GM21528 (cell line): ENCODE results near the gene RBAK.
"Not testable (repeated sequence)": the region's sequence is repeated elsewhere in the genome, so short reads cannot be mapped to it uniquely, and the experiment has no call there.

ENCODE experiments used
- ATAC-seq: cut with Tn5 transposase; IDR thresholded peaks from one replicate; pipeline ENCODE4 v1.9.1; 2021; ENCODE audit warnings: mild to moderate bottlenecking, moderate library complexity; ENCODE audit not compliant: unreplicated experiment, low FRiP score

RBAK gene

GRCh38 chr7:5047127-5047526 lies 1.5 kb downstream of the RBAK start:
- ATAC-seq = not testable (repeated sequence)

GRCh38 chr7:5050676-5051075 lies 5.0 kb downstream of the RBAK start:
- ATAC-seq = no peak

- ATAC-seq = not testable (repeated sequence)
Observed at GRCh38 chr7:5051731-5052130, 6.1 kb downstream of the RBAK start.

GRCh38 chr7:5053175-5053574 lies 7.5 kb downstream of the RBAK start:
- no peak for ATAC-seq

- no peak for ATAC-seq
Observed at GRCh38 chr7:5063698-5064097, 18.0 kb downstream of the RBAK start.

- no peak for ATAC-seq
Observed at GRCh38 chr7:5064391-5065106, 18.9 kb downstream of the RBAK start.

- ATAC-seq = no peak
Observed at GRCh38 chr7:5065107-5065407, 19.4 kb downstream of the RBAK start.

GRCh38 chr7:5068521-5068920 lies 22.9 kb downstream of the RBAK start:
- no peak for ATAC-seq

GRCh38 chr7:5070206-5070605 lies 24.5 kb downstream of the RBAK start:
- ATAC-seq = no peak

- not testable (repeated sequence) for ATAC-seq
Observed at GRCh38 chr7:5075187-5075586, 29.5 kb downstream of the RBAK start.

- no peak for ATAC-seq
Observed at GRCh38 chr7:5077740-5078139, 32.1 kb downstream of the RBAK start.

- no peak for ATAC-seq
Observed at GRCh38 chr7:5082806-5083205, 37.1 kb downstream of the RBAK start.

GRCh38 chr7:5083311-5083711 lies 37.7 kb downstream of the RBAK start:
- no peak for ATAC-seq

- ATAC-seq = no peak
Observed at GRCh38 chr7:5086256-5086655, 40.6 kb downstream of the RBAK start.

GRCh38 chr7:5088228-5088833 lies 42.7 kb downstream of the RBAK start:
- ATAC-seq = not testable (repeated sequence)

- no peak for ATAC-seq
Observed at GRCh38 chr7:5088906-5089305, 43.2 kb downstream of the RBAK start.

GRCh38 chr7:5093948-5094347 lies 48.3 kb downstream of the RBAK start:
- ATAC-seq = no peak

GRCh38 chr7:5094641-5095040 lies 49.0 kb downstream of the RBAK start:
- ATAC-seq = no peak

- no peak for ATAC-seq
Observed at GRCh38 chr7:5116359-5116758, 70.7 kb downstream of the RBAK start.

- no peak for ATAC-seq
Observed at GRCh38 chr7:5117095-5117970, 71.7 kb downstream of the RBAK start.
